CD1c-positive myeloid dendritic cell (primary cell): ENCODE data around the gene TMEM45A.
"Not testable (repeated sequence)": the region's sequence is repeated elsewhere in the genome, so short reads cannot be mapped to it uniquely, and the experiment has no call there.

Experiments used
- DNase-seq: peaks from one replicate; pipeline ENCODE4 v3.0.0-alpha.2; 2016; ENCODE audit errors: extremely low spot score

The TMEM45A gene

DNA sequence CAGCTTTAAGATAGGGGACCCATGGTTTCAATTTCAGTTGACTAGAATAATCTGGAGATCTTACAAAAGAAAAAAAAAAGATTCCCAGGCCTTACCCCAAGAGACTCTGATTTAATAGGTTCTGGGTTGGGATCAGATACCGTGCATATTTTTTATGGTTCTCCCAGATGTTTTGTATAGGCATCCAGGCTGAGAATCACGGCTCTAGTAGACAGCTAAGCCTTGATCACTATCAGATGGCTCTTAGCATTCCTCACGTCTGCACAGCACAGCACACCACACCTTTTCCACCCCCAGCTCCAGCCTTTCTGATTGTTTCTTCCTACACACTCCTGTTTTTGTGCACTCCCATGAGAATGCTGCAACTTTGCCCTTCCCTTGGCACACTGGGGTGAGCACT lies 40.8 kb downstream of the TMEM45A start:
- DNase-seq: no peak

DNA sequence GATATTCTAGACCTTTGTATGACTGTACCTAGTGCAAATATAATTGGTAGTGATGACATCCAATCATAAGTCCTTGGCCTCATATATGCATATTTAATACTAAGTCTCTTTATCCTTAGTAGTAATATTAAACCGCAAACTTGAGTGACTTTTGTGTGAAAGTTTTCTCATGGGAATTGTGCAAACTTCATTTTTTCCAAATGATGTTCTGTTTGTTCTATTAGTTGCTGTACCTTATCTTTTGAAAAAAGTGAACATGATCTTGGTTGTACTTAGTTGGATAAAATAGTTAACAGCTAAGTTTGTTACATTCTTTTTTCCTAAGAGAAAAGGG lies 43.2 kb downstream of the TMEM45A start:
- DNase-seq: no peak

DNA sequence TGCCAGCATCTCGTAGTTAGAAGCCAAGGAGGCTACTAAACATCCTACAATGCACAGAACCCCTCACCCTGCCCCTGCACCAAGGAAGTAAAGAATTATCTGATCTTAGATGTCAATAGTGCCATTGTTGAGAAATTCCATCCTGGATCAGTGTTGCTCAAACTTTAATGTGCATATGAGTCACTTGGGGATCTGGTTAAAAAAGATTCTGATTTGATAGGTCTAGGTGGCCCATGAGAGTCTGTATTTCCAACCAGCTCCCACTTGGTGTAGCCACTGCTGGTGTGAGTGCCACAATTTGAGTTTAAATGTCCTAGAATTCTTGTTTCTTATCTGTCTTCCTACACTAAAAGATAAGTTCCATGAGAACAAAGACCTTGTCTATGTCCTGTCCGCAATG lies 43.7 kb downstream of the TMEM45A start:
- DNase-seq: no peak

DNA sequence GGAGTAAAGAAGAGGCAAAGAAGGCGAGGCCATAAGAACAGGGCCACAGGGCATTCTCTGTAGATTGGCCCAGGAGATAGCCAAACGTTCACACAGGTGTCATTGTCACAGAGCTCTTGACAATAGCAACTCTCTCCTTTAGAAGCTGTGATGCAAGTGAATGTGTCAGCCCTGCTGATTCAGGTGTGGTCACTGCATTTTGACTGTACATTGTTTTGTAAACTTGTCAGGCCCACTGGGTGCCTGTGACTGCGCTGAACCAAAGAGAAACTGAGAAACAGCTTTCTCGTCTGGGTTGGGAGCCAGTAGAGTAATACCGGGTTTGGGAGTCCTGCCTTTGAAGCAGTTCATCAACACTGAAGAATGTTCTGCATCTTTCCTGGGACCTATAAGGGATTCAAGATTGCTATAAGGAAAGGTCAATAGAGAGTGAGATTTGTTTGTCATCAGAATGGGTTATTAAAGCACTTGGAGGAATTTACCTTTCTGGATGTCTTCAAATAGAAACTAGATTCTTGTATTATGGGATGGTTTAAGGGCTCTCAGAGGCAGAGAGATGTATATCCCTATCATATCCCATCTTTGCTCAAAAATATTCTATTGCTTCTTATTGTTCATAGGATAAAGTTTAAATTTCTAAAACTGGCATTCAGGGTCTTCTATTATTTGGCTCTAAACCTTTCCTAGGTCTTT lies 45.4 kb downstream of the TMEM45A start:
- no peak for DNase-seq

DNA sequence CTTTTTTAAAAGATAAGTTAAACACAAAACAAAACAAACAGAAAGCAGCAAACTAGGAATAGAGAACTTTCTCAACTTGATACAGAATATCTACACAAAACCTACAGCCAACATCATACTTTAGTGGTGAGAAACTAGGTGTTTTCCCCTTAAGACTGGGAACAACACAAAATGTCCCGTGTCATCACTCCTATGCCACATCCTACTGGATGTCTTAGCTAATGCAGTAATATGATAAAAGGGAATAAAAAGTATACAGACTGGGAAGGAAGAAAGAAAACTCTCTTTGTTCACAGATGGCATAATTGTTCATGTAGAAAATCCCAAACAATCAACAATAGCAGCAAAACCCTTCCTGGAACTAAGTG lies 45.9 kb downstream of the TMEM45A start:
- no peak for DNase-seq

DNA sequence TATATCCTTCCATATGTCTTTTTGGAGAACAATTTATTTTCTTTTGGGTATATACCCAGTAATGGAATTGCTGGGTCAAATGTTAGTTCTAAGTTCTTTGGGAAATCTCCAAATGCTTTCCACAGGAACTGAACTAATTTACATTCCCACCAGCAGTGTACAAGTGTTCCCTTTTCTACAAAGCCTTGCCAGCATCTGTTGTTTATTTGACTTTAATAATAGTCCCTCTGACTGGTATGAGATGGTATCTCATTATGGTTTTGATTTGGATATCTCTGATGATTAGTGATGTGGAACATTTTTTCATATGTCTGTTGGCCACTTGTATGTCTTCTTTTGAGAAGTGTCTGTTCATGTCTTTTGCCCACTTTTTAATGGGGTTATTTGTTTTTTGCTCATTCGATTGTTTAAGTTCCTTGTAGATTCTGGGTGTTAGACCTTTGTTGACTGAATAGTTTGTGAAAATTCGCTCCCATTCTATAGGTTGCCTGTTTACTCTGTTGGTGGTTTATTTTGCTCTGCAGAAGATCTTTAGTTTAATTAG lies 48.4 kb downstream of the TMEM45A start:
- no peak for DNase-seq

DNA sequence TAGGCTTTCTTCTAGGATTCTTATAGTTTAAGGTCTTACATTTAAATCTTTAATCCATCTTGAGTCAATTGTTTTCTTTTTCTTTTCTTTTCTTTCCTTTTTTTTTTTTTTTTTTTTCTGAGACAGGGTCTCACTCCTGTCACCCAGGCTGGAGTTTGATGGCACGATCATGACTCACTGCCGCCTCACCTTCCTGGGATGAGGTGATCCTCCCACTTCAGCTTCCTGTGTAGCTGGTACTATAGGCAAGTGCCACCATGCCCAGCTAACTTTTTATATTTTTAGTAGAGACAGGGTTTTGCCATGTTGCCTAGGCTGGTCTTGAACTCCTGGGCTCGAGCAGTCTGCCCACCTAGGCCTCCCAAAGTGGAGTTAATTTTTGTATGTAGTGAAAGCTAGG lies 49.0 kb downstream of the TMEM45A start:
- not testable (repeated sequence) for DNase-seq

DNA sequence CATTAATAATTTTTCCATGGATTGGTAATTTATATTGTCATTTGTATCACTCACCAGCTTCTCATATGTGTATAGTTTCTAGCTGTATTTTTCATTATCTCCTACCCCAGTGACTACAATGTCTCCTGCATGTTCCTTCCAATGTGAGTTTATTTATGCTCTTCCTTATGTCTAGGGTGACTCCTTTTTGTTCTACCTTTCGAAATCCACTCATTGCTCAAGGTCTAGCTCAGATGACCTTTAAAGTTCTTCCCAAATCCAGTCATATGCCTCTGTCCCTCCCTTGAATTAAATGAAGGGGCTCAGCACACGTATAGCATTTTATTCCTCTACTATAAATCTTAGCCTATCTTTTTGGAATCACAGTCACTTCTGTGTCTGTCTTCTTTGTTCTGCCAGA lies 53.0 kb downstream of the TMEM45A start:
- no peak for DNase-seq

DNA sequence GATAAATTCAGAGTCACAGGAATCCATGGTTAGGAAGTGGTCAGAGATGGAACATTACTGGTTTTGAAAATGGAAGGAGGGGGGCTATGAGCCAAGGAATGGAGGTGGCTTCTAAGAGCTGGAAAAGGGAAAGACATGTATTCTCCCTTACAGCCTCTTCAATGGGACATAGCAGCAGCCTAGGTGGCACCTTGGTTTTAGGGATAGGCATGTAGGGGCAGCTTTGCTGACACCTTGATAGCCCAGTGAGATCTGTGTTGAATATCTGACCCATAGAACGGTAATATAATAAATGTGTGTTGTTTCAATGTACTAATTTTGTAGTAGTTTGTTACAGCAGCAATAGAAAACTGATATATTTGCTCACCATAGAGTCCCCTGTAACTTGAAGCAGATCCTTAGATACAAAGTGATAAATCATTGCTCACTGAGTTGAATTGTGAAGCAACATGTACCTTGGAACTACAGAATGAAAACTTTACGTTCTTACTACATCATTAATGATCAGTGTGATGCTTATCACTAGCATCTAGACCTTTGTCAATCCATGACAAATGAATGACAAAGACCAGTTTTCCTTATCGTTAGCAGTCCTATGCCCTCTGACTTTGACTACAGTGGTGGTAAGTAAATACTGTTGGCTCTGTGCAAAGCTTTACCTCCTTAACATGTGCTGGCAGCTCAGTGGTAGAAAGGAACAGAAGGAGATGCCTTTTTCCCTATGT lies 53.8 kb downstream of the TMEM45A start:
- no peak for DNase-seq

DNA sequence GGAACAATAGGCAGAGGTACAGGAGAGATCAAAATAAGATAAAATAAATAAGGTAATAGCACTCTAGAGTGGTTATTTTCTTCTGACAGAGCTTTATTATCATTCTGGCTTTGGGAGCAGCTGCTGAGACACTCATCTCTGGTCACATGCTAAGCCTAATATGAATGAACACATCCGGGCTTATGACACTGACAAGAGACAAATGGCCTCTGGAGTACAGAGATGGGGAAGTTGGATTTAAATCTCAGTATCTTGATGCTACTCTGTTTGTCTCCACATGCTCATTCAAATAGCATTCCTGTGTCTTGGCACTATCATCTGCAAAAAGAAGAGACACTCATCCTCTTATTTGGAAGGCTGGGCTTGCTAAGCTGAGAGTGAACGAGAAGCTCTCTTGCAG lies 55.6 kb downstream of the TMEM45A start:
- no peak for DNase-seq

DNA sequence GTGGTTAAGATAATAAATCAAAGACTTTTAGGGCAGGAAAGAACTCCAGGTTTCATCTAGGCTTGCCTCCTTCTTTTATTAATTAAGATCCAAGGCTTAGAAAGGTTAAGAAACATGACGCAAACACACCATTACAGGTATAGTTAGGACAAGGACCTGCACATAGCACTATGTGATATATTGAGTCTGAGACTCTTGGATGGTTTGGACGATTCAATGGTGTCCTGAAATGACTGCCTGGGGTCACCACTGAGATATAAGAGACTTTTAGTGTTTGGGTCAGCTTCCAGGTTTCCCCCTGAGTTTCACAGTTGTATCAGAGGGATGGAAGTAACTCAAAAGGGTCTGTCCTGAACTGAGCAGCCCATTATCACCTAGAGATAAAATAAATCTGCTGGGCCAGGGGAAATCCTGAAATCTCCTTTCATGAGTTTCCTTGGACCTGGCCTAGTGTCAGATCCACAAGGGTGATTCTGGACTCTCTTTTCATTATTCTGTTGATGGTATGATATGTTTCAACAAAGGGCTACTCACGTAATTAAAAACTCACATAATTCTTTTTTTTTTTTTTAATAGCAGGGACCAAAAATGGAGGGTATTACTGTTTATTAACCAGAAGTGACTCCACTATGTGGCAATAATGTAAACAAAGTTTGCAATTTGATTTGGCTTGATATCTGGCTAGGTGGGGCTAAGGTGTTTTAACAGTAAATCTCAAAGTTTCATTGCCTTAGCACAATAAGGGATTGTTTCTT lies 61.4 kb downstream of the TMEM45A start:
- no peak for DNase-seq

DNA sequence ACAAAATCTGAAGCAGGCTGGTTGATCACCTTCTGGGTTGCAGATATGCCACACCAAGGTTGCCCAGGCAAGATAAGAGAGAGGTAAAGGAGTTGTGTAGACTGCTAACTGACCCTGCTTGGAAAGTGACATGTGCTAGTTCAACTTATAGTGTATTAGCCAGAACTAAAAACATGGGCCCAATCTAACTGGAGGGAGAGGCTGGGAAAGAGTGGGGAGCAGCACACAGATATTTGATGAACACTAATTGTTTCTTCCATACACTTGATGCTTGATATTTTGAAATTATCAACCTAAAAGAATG lies 61.9 kb downstream of the TMEM45A start:
- DNase-seq: no peak

DNA sequence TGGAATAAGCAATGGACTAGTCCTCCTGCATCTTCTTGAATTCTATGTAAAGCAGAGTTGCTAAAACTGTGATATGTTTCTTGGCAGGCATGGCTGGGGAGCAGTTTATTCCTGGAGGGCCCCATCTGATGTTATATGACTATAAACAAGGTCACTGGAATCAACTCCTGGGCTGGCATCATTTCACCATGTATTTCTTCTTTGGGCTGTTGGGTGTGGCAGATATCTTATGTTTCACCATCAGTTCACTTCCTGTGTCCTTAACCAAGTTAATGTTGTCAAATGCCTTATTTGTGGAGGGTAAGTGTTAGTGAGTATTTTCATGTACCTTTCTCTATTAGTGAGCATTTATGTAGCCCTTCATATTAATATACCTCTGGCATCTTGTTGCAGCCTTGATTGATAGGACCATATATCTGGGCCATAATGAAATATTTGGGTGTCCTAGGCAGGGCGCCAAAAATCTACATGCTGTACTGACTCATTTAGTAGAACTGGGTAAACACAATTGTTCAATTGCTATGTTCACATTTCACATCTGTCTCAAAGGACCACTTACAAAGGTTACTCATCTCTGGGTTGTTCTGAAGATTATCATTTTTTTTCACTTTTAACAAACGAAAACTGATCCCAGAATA lies 64.4 kb downstream of the TMEM45A start:
- no peak for DNase-seq

DNA sequence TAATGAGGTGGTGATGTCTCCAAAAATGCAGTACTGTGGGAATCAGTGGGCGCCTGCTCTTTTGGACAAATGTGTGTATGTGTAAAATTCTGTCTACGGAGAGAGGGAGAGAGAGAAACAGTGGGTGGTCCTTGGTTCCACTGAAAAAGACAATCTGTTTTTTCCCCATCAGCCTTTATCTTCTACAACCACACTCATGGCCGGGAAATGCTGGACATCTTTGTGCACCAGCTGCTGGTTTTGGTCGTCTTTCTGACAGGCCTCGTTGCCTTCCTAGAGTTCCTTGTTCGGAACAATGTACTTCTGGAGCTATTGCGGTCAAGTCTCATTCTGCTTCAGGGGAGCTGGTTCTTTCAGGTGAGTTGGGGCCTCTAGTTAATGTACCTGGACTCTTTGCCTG lies 65.8 kb downstream of the TMEM45A start:
- DNase-seq: no peak

DNA sequence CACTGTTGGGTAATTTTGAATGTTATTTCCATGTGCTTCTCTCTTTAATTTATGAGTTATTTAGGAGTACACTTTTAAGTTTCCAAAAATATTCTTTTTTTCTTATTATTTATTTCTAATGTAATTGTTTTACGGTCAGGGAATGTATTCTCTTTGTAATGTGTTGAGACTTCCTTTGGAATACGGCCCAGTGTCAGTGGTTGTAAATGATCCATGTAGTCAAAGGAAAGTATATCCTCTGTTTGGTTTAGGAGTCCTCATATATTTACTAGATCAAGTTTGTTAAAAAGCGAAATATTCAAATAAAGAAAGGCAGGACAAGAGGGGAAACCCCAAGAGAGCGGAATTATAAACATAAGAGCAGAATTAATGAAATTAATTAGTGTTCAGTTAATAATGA lies 68.0 kb downstream of the TMEM45A start:
- DNase-seq: no peak

DNA sequence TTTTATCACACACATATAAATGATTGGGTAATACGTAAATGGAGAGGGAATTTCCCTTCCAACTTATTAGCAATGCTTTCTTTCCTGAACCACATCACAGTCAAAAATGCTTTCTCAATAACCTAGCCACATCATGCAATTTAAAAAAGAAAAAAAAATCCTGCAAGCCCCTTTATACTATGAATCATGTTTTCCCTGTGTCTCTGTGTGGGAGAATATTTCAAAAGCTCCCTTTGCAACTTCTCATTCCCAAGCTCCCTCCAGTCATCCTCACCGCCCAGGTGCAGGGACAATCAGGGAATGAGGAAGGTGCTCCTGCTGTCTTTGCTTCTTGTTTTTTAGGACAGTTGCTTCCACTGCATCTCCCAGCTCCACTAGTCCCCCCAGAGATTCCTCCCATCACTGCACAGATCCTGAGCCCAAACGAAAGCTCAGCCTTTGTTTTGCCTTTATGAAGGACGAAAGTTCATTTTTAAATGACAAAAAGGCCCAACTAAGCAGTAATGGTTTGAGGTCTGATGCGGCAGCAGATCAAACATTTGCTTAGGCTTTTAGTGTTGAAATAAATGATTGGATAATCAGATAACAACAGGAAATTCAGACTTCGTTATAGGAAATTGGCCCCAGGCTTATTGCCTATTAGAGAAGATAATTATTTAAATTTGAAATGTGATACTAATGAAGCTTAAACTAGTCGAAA lies 69.2 kb downstream of the TMEM45A start:
- DNase-seq: peak; percentile 7

DNA sequence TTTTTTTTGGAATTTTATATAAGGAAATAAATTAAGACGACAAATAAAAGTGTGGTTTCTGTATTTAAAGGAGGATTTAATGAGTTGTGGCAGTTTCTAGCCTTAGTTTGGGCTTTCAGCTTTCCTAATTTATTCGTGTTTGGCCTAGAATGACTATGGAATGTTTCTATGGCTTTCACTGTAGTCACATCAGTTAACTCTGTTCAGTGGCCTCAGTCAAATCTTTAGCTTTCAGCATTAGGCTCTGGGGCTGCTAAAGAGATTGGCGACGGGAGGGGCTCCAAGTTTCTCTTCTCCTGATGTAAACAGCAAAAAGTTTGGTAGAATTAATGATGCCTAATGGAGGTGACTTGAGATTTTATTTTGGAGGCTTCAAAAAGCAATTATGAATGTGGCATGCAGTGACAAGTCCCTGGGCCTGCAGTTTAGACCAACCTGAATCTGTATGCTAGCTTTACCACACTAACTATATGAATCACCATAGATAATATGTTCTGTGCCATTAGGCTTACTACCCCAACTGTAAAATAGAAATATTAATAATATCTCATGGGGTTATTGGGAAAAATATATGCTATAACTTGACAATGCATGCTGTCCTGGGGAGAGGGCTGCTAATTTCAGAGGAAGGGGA lies 69.9 kb downstream of the TMEM45A start:
- no peak for DNase-seq

DNA sequence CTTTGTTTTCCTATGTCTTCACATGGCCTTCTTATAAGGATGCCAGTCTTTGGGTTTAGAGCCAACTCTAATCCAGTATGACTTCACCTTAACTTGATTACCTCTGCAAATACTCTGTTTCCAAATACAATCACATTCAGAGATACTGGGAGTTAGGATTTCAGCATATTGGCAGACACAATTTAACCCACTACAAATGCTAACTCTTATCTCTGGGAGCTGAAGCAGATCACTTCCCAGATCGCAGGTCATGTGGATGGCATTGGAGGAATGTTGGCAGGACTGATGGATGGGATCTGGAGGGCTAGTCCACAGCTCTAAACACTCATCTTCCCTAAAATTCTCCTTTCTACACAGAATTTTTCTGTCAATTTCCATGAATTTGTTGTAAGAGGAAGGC lies 70.8 kb downstream of the TMEM45A start:
- no peak for DNase-seq

DNA sequence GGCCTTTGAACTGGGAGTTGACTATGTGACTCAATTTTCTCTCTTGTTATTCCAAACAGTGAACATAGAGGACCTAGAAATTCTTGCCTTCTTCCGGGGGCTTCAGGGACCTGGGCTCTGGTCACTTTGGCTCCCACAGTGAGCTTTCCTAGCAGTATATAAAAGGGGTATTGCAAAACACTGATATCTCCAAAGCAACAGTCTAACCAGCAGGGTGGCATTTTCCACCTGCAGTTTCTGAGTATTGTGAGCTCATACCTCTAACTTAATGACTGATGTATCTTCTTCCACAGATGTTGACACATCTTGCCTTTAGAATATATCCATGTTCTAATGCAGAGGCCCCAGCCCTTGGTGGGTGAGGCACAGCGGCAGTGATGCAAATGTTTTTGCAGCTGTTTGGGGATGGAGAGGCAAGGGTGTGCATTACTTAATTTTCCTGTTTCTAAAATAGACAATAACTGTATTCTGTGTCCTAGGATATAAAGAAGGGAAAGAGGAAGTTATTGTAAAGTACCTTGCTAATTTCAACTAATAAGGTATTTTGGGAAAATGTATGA lies 71.3 kb downstream of the TMEM45A start:
- DNase-seq: no peak

DNA sequence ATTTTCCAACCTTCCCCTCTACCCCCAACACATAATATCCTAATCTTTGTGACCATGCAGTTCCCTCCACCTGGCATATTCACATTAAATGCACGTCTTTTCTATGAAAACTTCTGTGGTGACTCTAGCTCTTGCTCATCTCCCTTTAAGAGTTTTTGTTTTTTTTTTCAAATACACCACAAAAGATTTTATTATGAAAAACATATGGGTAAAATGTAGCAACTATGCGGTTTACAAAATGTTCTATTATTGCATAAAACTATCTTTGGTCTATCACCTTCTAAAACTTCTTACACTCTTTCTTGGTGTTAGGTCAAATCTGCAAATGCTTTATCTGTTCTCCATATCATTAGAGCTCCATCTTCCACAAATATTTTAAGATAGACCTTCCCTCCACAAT lies 78.4 kb downstream of the TMEM45A start:
- DNase-seq: no peak

DNA sequence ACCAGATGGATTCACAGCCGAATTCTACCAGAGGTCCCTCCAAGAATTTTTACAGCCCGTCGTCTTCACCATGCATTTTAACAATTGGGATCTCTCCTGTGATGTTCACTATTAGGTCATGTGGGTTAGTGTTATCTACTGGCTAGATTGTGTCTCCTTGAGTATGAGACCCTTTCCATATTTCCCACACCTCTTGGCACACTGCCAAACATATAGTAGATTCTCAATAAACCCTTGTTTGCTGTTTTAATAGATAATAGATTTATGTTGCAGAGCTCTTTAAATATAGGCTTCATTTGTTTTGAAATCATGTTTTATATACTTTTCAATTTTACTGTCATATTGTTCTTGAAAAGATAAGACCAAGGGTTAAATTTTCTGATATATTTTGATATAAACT lies 82.1 kb downstream of the TMEM45A start:
- no peak for DNase-seq
